Peyer's patch (tissue), 4 donors: ENCODE data around the gene BNIP3. TPM values are rescaled to one million over a fixed set of nuclear protein-coding genes. Genes with fewer than 3 reads are reported as not detected.

Experiments
- DNase-seq, 3 donors: peaks; one replicate each; pipeline ENCODE4 v3.0.0-alpha.2; 2017 to 2019
- H3K27ac ChIP-seq, 4 donors: fragments of 200-600 bp; sonication (generic); one replicate each; pipeline ENCODE4 v1.5.1; 2016 to 2019
- H3K27me3 ChIP-seq, 2 donors: fragments of 200-600 bp; sonication (generic); one replicate each; pipeline ENCODE4 v1.5.1; 2019
- H3K36me3 ChIP-seq, 3 donors: fragments of 200-600 bp; sonication (generic); one replicate each; pipeline ENCODE4 v1.5.1; 2016 to 2019
- H3K4me1 ChIP-seq, 4 donors: fragments of 200-600 bp; sonication (generic); one replicate each; pipeline ENCODE4 v1.5.1; 2016 to 2019
- H3K4me3 ChIP-seq, 4 donors: fragments of 200-600 bp; sonication (generic); 1 replicate in 3 of 4; 2 replicates in 1 of 4; pipeline ENCODE4 v1.5.1; 2016 to 2019; ENCODE audit warnings: mild to moderate bottlenecking in 1 of 4
- H3K9me3 ChIP-seq, 4 donors: fragments of 200-600 bp; sonication (generic); one replicate each; pipeline ENCODE4 v1.5.1; 2016 to 2019; ENCODE audit warnings: mild to moderate bottlenecking in 1 of 4
- CTCF ChIP-seq, 6 experiments: fragments of 450-650 bp in 4 of 6; fragments of 200-600 bp in 2 of 6; sonication (generic) in 1 of 6; IDR thresholded peaks; one replicate each; pipeline ENCODE4 v1.5.1; 2017 to 2019; ENCODE audit warnings: antibody characterized with exemption in 6 of 6, mild to moderate bottlenecking in 3 of 6, moderate library complexity in 1 of 6
- POLR2A ChIP-seq, 2 donors: fragments of 450-650 bp; IDR thresholded peaks; one replicate each; pipeline ENCODE4 v1.5.1; 2017; ENCODE audit warnings: antibody characterized with exemption in 2 of 2, mild to moderate bottlenecking in 2 of 2, moderate library complexity in 2 of 2
- total RNA-seq, 4 donors: library from RNA; depleted of rRNA; stranded (reverse); fragments of >200 nt; gene quantifications; one replicate each; pipeline ENCODE4 v1.1.0, GENCODE V29; 2016

The BNIP3 gene
- total RNA-seq, 4 donors from 2014 or later = 26.7 to 58.7 (median 41.1) TPM

DNA sequence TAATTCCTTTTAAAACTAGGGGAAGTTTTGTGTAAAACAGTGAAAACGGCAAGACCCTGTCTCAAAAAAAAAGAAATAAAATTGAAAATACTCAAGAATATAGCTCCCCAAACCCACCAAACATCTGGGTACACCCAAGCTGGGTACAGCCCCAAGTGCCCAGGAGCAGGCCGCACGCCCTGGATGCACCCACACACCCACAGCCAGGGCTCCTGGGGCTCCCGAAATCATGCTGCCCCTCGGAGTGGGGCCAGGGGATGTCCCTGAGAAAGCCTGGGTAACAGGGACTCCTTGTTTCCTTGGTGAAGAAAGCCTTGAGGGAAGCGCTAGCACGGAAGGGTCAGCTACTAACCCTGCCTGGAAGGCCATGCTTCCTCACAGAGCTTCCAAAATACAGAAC is 10.1 kb downstream of the BNIP3 start:
- peaks cover 0 to 15% (median 3%) of the 10 kb centered on the region in 4 donors for H3K4me1 ChIP-seq
- DNase-seq = no peak
- peaks cover 0 to 36% (median 0%) of the 10 kb centered on the region in 3 donors for H3K36me3 ChIP-seq
- no peak for TF ChIP-seq CTCF (IDR thresholded peaks at IDR 0.05)
- TF ChIP-seq POLR2A (IDR thresholded peaks at IDR 0.05) = no peak
- H3K4me3 ChIP-seq = no peak overlapping the region
- no peaks in the 10 kb centered on the region for H3K27me3 ChIP-seq
- no peak overlapping the region for H3K27ac ChIP-seq
- H3K9me3 ChIP-seq = no peaks in the 10 kb centered on the region

DNA sequence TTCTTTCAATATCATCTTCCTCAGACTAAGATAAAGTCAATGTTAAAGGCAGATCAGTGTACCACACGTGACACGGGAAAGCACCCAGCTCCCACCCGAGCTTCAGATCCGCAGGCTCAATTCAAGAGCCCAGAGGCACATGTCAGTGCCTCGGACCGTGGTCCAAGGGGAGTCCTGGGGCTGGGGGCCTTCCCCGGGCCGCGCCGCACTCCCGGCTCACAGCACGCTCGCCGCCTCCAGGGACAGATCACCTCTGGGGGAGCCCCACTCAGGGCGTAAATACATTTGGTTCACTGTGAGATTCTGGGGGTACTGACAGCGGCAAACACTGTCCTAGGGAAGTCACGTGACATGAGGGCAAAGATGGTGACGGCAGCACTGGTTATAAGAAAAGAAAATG is 10.8 kb downstream of the BNIP3 start:
- Histone ChIP-seq H3K9me3 (no peaks in the 10 kb centered on the region), H3K4me3 (no peak overlapping the region), H3K4me1 (peaks cover 0 to 15% (median 3%) of the 10 kb centered on the region in 4 donors), H3K27me3 (no peaks in the 10 kb centered on the region), H3K36me3 (peaks cover 0 to 37% (median 0%) of the 10 kb centered on the region in 3 donors), H3K27ac (no peak overlapping the region)
- TF ChIP-seq CTCF (IDR thresholded peaks at IDR 0.05) = no peak
- TF ChIP-seq POLR2A (IDR thresholded peaks at IDR 0.05) = no peak
- DNase-seq = no peak

- Histone ChIP-seq H3K9me3 (no peaks in the 10 kb centered on the region), H3K36me3 (peaks cover 0 to 42% (median 0%) of the 10 kb centered on the region in 3 donors), H3K4me1 (peaks cover 0 to 15% (median 3%) of the 10 kb centered on the region in 4 donors), H3K27ac (no peak overlapping the region), H3K4me3 (no peak overlapping the region), H3K27me3 (no peaks in the 10 kb centered on the region)
- no peak for TF ChIP-seq POLR2A (IDR thresholded peaks at IDR 0.05)
- no peak for TF ChIP-seq CTCF (IDR thresholded peaks at IDR 0.05)
- no peak for DNase-seq
Observed at GRCh38 chr10:131968949-131969348, 12.8 kb downstream of the BNIP3 start.

DNA sequence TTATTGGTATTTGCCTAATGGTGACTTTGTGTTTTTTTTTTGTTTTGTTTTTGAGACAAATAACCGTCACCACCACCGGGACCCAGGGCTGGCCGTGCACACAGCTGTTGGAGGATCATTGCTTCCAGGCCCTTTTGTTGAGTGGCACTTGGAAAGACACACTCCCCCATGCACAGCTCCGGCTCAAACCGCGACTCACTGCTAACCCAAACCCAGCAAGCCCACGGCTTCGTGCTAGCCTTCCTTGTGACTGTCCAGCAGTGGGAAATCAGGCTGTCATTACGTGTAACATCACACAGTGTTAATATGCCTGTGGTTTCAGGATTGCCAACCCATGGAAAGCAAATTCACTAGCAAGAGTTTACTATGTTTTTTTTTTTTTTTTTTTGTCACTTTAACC is 17.4 kb downstream of the BNIP3 start:
- peaks cover 0 to 30% (median 0%) of the 10 kb centered on the region in 3 donors for H3K36me3 ChIP-seq
- H3K27ac ChIP-seq = no peak overlapping the region
- DNase-seq = no peak

DNA sequence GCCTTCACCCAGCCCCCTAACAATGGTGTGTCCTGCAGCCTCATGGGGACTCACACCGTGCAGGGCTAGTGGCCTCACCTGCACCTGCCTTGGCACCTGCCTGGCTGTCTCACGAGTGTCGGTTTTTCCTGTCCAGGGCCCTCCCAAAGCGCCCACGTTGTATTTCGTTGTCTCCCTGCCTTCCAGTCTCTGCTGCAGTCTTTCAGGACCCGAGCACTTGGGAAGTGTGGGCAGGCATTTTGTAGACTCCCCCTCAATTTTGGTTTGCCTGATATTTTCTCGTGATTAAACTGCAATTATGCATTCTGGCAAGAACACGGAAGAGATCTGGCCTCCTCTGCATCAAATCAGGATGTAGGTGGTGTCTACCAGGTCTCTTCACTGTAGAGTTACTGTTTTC is 17.9 kb downstream of the BNIP3 start:
- TF ChIP-seq POLR2A (IDR thresholded peaks at IDR 0.05) (no peak), CTCF (IDR thresholded peaks at IDR 0.05) (no peak)
- Histone ChIP-seq H3K9me3 (no peaks in the 10 kb centered on the region), H3K27ac (no peak overlapping the region), H3K4me1 (no peaks in the 10 kb centered on the region), H3K27me3 (no peaks in the 10 kb centered on the region), H3K36me3 (peaks cover 0 to 25% (median 0%) of the 10 kb centered on the region in 3 donors), H3K4me3 (no peak overlapping the region)
- no peak for DNase-seq

More for the DNA sequence above, 17.4 kb downstream of the BNIP3 start:
- no peaks in the 10 kb centered on the region for H3K9me3 ChIP-seq
- no peak overlapping the region for H3K4me3 ChIP-seq
- TF ChIP-seq POLR2A (IDR thresholded peaks at IDR 0.05) (no peak), CTCF (IDR thresholded peaks at IDR 0.05) (no peak)
- H3K4me1 ChIP-seq = no peaks in the 10 kb centered on the region
- H3K27me3 ChIP-seq = no peaks in the 10 kb centered on the region

DNA sequence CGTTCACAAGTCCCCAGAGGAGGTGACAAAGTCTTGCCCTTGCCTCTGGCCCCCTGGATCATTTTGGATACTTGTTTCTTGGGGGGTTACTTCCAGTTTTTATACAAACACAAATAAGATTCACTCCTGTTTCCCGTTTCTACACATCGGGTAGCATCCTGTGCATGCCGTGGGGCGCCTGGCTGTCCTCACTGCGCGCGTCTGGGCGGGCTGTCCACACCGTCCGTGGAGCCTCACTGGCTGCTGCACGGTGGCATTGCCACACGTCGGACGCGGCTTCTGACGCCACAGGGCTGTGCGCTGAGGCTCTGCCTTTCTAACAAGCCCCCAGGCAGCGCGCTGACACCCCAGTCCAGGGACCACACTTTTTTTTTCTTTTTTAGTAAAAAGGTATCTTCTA is 18.4 kb downstream of the BNIP3 start:
- no peak overlapping the region for H3K27ac ChIP-seq
- no peaks in the 10 kb centered on the region for H3K27me3 ChIP-seq
- H3K36me3 ChIP-seq = peaks cover 0 to 26% (median 0%) of the 10 kb centered on the region in 3 donors
- DNase-seq = peak in 1 of 3 donors; percentile 36
- H3K9me3 ChIP-seq = no peaks in the 10 kb centered on the region
- H3K4me1 ChIP-seq = no peaks in the 10 kb centered on the region
- TF ChIP-seq POLR2A (IDR thresholded peaks at IDR 0.05) (no peak), CTCF (IDR thresholded peaks at IDR 0.05) (no peak)
- H3K4me3 ChIP-seq = no peak overlapping the region
